ENCODE measurements around the gene APCDD1. TPM values are rescaled to one million over a fixed set of nuclear protein-coding genes. Genes with fewer than 3 reads are reported as not detected.
A peak's percentile ranks its signal among the peaks of the same experiment; 100 is the strongest.

Gene APCDD1
- total RNA-seq, 1 donor from 2014 or later, result 4.4 TPM

DNA sequence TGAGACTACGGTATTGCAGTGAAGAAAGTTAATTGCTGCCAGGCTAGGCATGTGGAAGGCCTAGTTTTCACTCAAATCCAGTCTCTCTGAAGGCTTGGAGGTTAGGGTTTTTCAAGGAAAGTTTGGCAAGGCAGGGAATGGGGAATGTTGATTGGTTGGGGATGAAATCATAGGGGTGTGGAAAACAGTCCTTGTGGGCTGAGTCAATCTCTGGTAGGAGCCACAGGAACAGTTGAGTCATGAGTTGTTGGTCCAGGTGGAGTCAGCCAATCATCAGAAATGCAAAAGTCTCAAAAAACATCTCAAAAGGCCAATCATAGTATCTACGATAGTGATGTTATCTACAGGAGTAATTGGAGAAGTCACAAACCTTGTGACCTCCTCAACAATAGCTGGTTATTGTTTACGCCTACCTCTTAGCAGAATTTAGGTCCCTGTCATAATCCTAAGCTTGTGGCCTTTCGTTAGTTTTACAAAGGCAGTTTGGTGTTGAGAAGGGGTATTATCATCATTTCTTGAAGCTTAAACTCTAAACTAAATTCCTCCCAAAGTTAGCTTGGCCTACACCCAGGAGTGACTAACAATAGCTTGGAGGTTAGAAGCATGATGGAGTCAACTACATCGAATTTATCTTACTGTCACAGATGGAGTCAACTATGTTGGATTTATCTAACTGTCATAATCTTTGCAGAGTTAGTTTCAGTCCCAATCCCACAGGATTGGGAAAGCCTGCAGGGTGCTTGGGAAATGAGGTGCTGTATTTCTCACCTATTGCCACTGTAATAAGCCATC, 33.7 kb upstream of the APCDD1 start:
- Histone ChIP-seq H3K9ac (ENCODE audit: low read length) (no peak overlapping the region), H3K9me3 (ENCODE audit: insufficient read depth, low read depth, low read length) (no peaks in the 10 kb centered on the region), H3K4me3 (ENCODE audit: insufficient read depth, low read depth, low read length) (no peak overlapping the region), H3K27me3 (ENCODE audit: insufficient read depth, low read length) (peaks cover 3% of the 10 kb centered on the region), H2AFZ (ENCODE audit: low read depth, low read length) (no peak overlapping the region), H3K4me1 (ENCODE audit: insufficient read depth, low read length) (peaks cover 33% of the 10 kb centered on the region), H4K20me1 (ENCODE audit: insufficient read depth, low read length) (no peaks in the 10 kb centered on the region), H3K79me2 (ENCODE audit: insufficient read depth, low read length) (no peaks in the 10 kb centered on the region), H3K4me2 (ENCODE audit: low read length) (peak overlapping the region; percentile 7), H3K36me3 (ENCODE audit: insufficient read depth, low read length) (no peaks in the 10 kb centered on the region), H3K27ac (ENCODE audit: low read depth, low read length) (peak overlapping the region; percentile 47)
- DNase-seq (ENCODE audit: low read depth), result peak; percentile 95
- Mint-ChIP-seq H3K27ac (ENCODE audit: unreplicated experiment) (peak overlapping the region; percentile 79), H3K4me1 (ENCODE audit: low read depth, unreplicated experiment) (peaks cover 44% of the 10 kb centered on the region), H3K27me3 (ENCODE audit: low read depth, unreplicated experiment) (peaks cover 17% of the 10 kb centered on the region), H3K9me3 (ENCODE audit: unreplicated experiment) (peaks cover 4% of the 10 kb centered on the region), H3K4me3 (ENCODE audit: unreplicated experiment) (peak overlapping the region; percentile 36), H3K36me3 (ENCODE audit: low read depth, unreplicated experiment) (no peaks in the 10 kb centered on the region)
- no peak for TF ChIP-seq EZH2 (IDR thresholded peaks at IDR 0.05; ENCODE audit: insufficient read depth, low read length)
- TF ChIP-seq, protein P1, sequence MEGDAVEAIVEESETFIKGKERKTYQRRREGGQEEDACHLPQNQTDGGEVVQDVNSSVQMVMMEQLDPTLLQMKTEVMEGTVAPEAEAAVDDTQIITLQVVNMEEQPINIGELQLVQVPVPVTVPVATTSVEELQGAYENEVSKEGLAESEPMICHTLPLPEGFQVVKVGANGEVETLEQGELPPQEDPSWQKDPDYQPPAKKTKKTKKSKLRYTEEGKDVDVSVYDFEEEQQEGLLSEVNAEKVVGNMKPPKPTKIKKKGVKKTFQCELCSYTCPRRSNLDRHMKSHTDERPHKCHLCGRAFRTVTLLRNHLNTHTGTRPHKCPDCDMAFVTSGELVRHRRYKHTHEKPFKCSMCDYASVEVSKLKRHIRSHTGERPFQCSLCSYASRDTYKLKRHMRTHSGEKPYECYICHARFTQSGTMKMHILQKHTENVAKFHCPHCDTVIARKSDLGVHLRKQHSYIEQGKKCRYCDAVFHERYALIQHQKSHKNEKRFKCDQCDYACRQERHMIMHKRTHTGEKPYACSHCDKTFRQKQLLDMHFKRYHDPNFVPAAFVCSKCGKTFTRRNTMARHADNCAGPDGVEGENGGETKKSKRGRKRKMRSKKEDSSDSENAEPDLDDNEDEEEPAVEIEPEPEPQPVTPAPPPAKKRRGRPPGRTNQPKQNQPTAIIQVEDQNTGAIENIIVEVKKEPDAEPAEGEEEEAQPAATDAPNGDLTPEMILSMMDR (IDR thresholded peaks at IDR 0.05; ENCODE audit: insufficient read depth, low read depth, low read length), result no peak
- no peak for FAIRE-seq

DNA sequence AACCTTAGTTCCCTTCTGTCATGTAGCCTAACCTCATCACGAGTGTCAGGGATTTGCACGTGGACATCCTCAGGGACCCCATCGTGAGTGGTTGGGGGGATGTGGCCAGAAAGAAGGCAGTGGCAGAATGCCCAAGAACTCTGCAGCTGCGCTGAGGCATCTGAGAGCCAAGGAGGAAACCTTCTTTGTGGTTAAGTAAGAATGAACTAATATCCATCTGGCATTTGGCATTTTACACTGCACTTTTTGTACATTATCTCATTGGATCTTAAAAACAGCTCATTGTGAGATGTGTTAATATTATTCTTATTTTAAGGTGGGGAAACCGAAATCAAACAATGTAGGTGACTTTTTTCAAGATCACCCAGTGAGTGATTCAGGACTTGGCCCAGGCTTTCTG, 32.6 kb upstream of the APCDD1 start:
- H3K4me3 ChIP-seq (ENCODE audit: insufficient read depth, low read depth, low read length), result no peak overlapping the region
- H3K4me2 ChIP-seq (ENCODE audit: low read length), result peak overlapping the region; percentile 4
- peak overlapping the region; percentile 29 for H3K27ac ChIP-seq (ENCODE audit: low read depth, low read length)
- Mint-ChIP-seq H3K27ac (ENCODE audit: unreplicated experiment) (no peak overlapping the region), H3K4me3 (ENCODE audit: unreplicated experiment) (no peak overlapping the region), H3K27me3 (ENCODE audit: low read depth, unreplicated experiment) (peaks cover 20% of the 10 kb centered on the region), H3K9me3 (ENCODE audit: unreplicated experiment) (peaks cover 4% of the 10 kb centered on the region), H3K36me3 (ENCODE audit: low read depth, unreplicated experiment) (no peaks in the 10 kb centered on the region), H3K4me1 (ENCODE audit: low read depth, unreplicated experiment) (peaks cover 41% of the 10 kb centered on the region)
- FAIRE-seq (no peak), DNase-seq (ENCODE audit: low read depth) (peak; percentile 93)
- H3K9me3 ChIP-seq (ENCODE audit: insufficient read depth, low read depth, low read length), result no peaks in the 10 kb centered on the region
- no peaks in the 10 kb centered on the region for H3K79me2 ChIP-seq (ENCODE audit: insufficient read depth, low read length)
- no peak for TF ChIP-seq EZH2 (IDR thresholded peaks at IDR 0.05; ENCODE audit: insufficient read depth, low read length)
- TF ChIP-seq, protein P1 (IDR thresholded peaks at IDR 0.05; ENCODE audit: insufficient read depth, low read depth, low read length), result no peak
- H3K9ac ChIP-seq (ENCODE audit: low read length), result no peak overlapping the region
- no peaks in the 10 kb centered on the region for H4K20me1 ChIP-seq (ENCODE audit: insufficient read depth, low read length)
- peaks cover 33% of the 10 kb centered on the region for H3K4me1 ChIP-seq (ENCODE audit: insufficient read depth, low read length)
- H3K36me3 ChIP-seq (ENCODE audit: insufficient read depth, low read length), result no peaks in the 10 kb centered on the region
- peaks cover 3% of the 10 kb centered on the region for H3K27me3 ChIP-seq (ENCODE audit: insufficient read depth, low read length)
- no peak overlapping the region for H2AFZ ChIP-seq (ENCODE audit: low read depth, low read length)

DNA sequence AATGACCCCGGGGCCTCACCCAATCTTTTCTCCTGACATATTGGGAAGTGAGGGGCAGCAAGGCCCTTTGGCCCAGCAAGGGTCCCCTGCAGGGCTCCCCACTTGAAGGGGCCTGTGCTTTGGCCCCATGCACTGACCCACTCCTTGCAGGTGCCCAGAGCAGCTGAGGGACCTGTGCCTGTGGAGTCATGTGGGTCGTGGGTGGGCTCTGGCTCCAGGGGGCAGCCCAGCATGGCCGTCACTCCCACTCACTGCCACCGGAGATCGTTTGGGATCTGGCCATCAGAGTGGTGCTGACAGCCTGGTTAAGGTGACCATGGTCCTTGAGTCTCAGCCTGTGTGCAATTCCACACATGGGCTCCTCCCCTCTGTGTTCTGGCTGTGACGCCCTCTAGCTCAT, 31.7 kb upstream of the APCDD1 start:
- Histone ChIP-seq H3K27ac (ENCODE audit: low read depth, low read length) (no peak overlapping the region), H3K36me3 (ENCODE audit: insufficient read depth, low read length) (no peaks in the 10 kb centered on the region), H3K79me2 (ENCODE audit: insufficient read depth, low read length) (no peaks in the 10 kb centered on the region), H2AFZ (ENCODE audit: low read depth, low read length) (no peak overlapping the region), H3K4me3 (ENCODE audit: insufficient read depth, low read depth, low read length) (no peak overlapping the region), H3K27me3 (ENCODE audit: insufficient read depth, low read length) (peaks cover 5% of the 10 kb centered on the region), H3K9me3 (ENCODE audit: insufficient read depth, low read depth, low read length) (no peaks in the 10 kb centered on the region), H3K4me1 (ENCODE audit: insufficient read depth, low read length) (peaks cover 33% of the 10 kb centered on the region), H3K4me2 (ENCODE audit: low read length) (no peak overlapping the region), H3K9ac (ENCODE audit: low read length) (no peak overlapping the region), H4K20me1 (ENCODE audit: insufficient read depth, low read length) (no peaks in the 10 kb centered on the region)
- H3K36me3 Mint-ChIP-seq (ENCODE audit: low read depth, unreplicated experiment), result no peaks in the 10 kb centered on the region
- H3K27me3 Mint-ChIP-seq (ENCODE audit: low read depth, unreplicated experiment), result peaks cover 20% of the 10 kb centered on the region
- no peak overlapping the region for H3K27ac Mint-ChIP-seq (ENCODE audit: unreplicated experiment)
- peaks cover 32% of the 10 kb centered on the region for H3K4me1 Mint-ChIP-seq (ENCODE audit: low read depth, unreplicated experiment)
- H3K4me3 Mint-ChIP-seq (ENCODE audit: unreplicated experiment), result no peak overlapping the region
- no peak for TF ChIP-seq EZH2 (IDR thresholded peaks at IDR 0.05; ENCODE audit: insufficient read depth, low read length)
- TF ChIP-seq, protein P1 (IDR thresholded peaks at IDR 0.05; ENCODE audit: insufficient read depth, low read depth, low read length), result no peak
- FAIRE-seq (no peak), DNase-seq (ENCODE audit: low read depth) (no peak)
- H3K9me3 Mint-ChIP-seq (ENCODE audit: unreplicated experiment), result peaks cover 4% of the 10 kb centered on the region

All from astrocyte (in vitro differentiated cells and primary cell).